Urinary bladder (tissue), 4 donors: Measurements from ENCODE around the gene PPARD. TPM values are rescaled to one million over a fixed set of nuclear protein-coding genes. Genes with fewer than 3 reads are reported as not detected.

ENCODE experiments used
- DNase-seq: peaks from one replicate; pipeline ENCODE4 v3.0.0-alpha.2; 2015; ENCODE audit errors: extremely low spot score
- H3K27ac ChIP-seq: one replicate; pipeline ENCODE4 v1.5.1; 2013; ENCODE audit warnings: low read depth, mild to moderate bottlenecking, moderate library complexity
- H3K36me3 ChIP-seq: one replicate; pipeline ENCODE4 v1.6.1; 2013; ENCODE audit warnings: mild to moderate bottlenecking, moderate library complexity; ENCODE audit not compliant: insufficient read depth
- H3K4me1 ChIP-seq: one replicate; pipeline ENCODE4 v1.6.1; 2013; ENCODE audit warnings: mild to moderate bottlenecking, moderate library complexity; ENCODE audit not compliant: insufficient read depth
- H3K4me3 ChIP-seq: one replicate; pipeline ENCODE4 v1.5.1; 2013; ENCODE audit warnings: low read depth, low read length
- WGBS: extraction: QIAGEN DNeasy Blood & Tissue Kit; methylation state at CpG from one replicate; pipeline ENCODE4 v1.1.7; 2013; 5-methylcytosine and 5-hydroxymethylcytosine counted together
- polyA plus RNA-seq: library from polyadenylated mRNA; stranded (reverse); fragments of 200-250 nt; gene quantifications from one replicate; pipeline ENCODE4 v1.2.3, GENCODE V29; 2013
- total RNA-seq: library from RNA; depleted of rRNA; stranded (reverse); fragments of >200 nt; gene quantifications from one replicate; pipeline ENCODE4 v1.2.3, GENCODE V29; 2014
- donor health status: healthy with polysubstance abuse.
- donor health status: healthy.

PPARD gene
- total and polyA plus RNA-seq, 2 donors: 5.8 to 30.1 TPM

DNA sequence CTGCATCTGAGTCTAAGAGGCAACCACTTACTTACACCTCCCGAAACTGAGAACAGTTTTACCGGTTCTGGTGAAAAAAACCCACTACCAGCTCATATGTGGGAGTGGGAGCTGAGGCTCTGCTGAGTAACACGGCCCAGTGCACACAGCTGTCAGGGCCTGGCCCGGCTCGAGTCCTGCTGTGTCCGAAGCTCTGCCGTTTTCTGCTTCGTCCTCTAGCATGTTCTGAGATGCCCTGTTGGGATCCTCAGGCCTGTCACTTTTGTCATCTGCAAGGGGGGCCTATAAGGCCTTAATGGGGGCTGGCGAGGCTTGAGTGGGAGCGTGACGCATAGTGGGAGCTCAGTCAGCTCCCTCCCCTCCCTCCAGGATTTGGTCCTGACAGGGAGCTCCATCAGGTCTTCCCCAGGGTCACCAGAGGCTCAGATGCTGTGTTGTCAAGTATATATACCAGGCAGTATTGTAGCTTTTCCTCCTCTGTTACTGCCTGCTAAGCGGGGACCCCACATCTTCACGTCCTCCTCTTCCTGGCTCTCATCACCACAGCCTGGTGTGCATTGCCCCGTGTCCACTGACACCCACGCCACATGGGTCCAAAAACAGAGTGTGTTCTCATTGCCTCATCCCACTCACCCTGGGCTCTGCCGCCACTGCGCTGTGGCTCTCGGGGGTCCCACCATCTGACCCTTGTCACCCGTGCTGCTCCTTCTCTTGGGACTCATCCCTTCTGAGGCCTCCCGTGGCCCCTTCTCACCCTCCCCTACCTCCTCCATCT, 64.5 kb downstream of the PPARD start:
- Histone ChIP-seq H3K36me3 (no peaks in the 10 kb centered on the region), H3K4me1 (no peaks in the 10 kb centered on the region), H3K4me3 (no peak overlapping the region), H3K27ac (no peak overlapping the region)
- no peak for DNase-seq
- WGBS: 86% methylated on average over 20 of the region's 20 CpGs

- no peaks in the 10 kb centered on the region for H3K4me1 ChIP-seq
- 90% methylated on average over 5 of the region's 5 CpGs for WGBS
- no peak for DNase-seq
- H3K27ac ChIP-seq: no peak overlapping the region
- H3K36me3 ChIP-seq: no peaks in the 10 kb centered on the region
- H3K4me3 ChIP-seq: no peak overlapping the region
Observed at GRCh38 chr6:35409245-35409644, 66.9 kb downstream of the PPARD start.

GRCh38 chr6:35410131-35410530, 67.8 kb downstream of the PPARD start:
- Histone ChIP-seq H3K36me3 (no peaks in the 10 kb centered on the region), H3K4me3 (no peak overlapping the region), H3K4me1 (no peaks in the 10 kb centered on the region), H3K27ac (no peak overlapping the region)
- DNase-seq: no peak
- WGBS: 64% methylated on average over 3 of the region's 3 CpGs

- WGBS: 85% methylated on average over 9 of the region's 9 CpGs
- Histone ChIP-seq H3K36me3 (no peaks in the 10 kb centered on the region), H3K27ac (no peak overlapping the region), H3K4me3 (no peak overlapping the region), H3K4me1 (no peaks in the 10 kb centered on the region)
- DNase-seq: no peak
Observed at GRCh38 chr6:35411066-35411465, 68.7 kb downstream of the PPARD start.

DNA sequence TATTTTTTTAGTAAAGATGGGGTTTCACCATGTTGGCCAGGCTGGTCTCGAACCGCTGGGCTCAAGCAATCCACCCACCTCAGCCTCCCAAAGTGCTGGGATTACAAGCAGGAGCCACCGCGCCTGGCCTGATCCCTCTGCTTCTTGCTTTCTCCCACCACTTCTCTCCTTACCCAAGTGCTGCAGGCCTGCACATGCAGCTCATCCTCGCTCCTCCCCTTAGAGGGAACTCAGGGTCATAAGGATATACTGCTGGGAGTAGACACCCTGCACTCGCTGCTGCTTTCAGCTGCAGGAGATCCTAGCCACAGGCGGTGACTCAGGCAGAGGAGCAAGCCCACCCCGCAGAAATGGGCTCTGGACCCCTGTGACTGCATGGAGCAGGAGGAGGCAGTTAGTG, 69.7 kb downstream of the PPARD start:
- no peak for DNase-seq
- Histone ChIP-seq H3K27ac (no peak overlapping the region), H3K4me3 (no peak overlapping the region), H3K4me1 (no peaks in the 10 kb centered on the region), H3K36me3 (no peaks in the 10 kb centered on the region)
- 85% methylated on average over 8 of the region's 8 CpGs for WGBS

- Histone ChIP-seq H3K36me3 (no peaks in the 10 kb centered on the region), H3K27ac (no peak overlapping the region), H3K4me1 (no peaks in the 10 kb centered on the region), H3K4me3 (no peak overlapping the region)
- no peak for DNase-seq
- WGBS: 91% methylated on average over 6 of the region's 6 CpGs
Observed at GRCh38 chr6:35413911-35414310, 71.6 kb downstream of the PPARD start.

DNA sequence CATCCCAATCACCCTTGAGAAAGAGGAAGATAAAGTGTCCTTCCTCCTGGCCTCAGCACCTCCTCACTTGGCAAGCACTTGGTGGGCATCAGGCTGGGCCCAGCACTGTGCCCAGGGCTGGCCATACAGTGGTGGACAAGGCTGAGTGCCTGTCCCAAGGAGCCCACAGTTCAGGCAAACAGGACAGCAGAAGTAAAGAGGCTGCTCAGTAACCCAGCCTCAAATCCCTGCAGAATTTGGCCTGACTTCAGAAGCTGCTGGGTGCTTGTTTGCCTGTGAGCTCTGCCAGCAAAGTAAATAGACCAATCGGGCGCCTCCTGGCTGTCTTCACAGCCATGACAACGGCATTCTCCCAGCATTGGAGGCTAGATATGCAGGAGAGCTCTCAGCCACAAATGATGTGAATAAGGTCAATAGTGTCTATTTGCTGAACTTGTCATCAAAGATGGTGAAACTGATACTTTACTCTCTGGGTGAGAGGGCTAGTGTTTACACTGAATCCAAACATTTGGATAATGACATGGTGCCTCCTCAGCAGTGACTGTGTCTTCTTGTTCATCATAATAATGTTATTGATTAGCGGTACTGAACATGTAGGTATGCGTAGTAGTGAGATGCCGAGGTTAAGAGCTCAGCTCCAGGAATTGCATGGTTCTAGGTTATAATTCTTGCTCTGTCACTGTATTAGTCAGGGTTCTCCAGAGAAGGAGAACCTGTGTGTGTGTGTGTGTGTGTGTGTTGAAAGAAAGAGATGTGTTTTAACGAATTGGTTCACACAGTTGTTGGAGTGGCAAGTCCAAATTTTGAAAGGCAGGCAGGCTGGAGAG, 72.9 kb downstream of the PPARD start:
- DNase-seq: peak; percentile 37
- Histone ChIP-seq H3K36me3 (no peaks in the 10 kb centered on the region), H3K4me1 (no peaks in the 10 kb centered on the region), H3K27ac (no peak overlapping the region), H3K4me3 (no peak overlapping the region)
- 56% methylated on average over 7 of the region's 7 CpGs for WGBS

DNA sequence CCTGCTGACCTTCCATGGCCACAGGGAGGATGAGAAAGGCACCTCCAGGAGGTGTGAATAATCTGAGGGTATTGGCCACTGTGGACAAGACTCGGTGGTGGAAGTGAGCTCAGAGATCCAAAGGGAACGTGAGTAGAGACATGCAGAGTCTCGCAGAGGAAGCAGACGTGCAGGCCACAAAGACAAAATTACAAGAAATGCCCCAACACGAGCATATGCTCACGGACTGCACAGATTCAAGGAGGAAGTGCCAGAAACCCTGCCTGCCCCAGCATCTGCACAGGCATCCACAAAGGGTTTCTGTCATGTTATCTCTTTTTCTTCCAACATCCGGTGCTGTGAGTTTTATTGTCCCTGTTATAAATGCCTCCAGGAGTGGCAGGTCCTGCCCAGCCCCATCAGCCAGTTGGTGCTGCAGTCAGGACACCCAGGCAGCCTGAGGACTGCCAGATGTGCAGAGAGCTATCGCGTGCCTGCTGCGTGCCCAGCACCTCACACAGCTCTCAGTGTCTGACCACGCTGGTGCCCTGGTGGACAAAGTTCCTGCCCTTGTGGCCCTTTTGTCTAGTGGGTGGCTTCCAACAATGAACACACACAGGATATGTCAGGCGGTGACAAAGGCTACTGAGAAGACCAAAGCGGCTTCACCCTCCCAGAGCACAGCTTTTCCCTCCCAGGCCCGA, 75.8 kb downstream of the PPARD start:
- Histone ChIP-seq H3K36me3 (no peaks in the 10 kb centered on the region), H3K27ac (no peak overlapping the region), H3K4me3 (no peak overlapping the region)

DNA sequence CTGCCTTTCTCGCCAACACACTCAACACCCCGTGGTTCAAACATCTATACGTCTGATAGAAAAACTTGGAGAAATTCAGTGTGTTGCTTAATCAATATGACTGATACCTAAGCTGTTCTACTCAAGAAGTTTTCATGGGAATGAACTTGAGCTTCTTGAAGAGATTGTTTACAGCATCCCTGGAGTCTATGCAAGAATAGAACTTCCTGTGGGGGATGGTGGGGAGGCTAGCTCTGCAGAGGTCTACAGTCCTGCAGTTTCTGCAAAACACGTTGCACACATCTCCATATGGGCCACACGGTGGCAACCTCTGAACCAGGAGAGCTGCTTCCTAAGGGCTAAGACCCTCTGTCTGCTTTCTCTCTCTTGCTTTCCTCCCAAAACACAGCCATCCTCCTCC, 77.1 kb downstream of the PPARD start:
- Histone ChIP-seq H3K36me3 (peaks cover 2% of the 10 kb centered on the region), H3K4me3 (no peak overlapping the region), H3K4me1 (no peaks in the 10 kb centered on the region), H3K27ac (no peak overlapping the region)
- no peak for DNase-seq
- 54% methylated on average over 5 of the region's 5 CpGs for WGBS

More for the DNA sequence above, 75.8 kb downstream of the PPARD start:
- DNase-seq: no peak
- 81% methylated on average over 14 of the region's 14 CpGs for WGBS
- no peaks in the 10 kb centered on the region for H3K4me1 ChIP-seq

GRCh38 chr6:35419961-35420360, 77.6 kb downstream of the PPARD start:
- Histone ChIP-seq H3K27ac (no peak overlapping the region), H3K4me3 (no peak overlapping the region), H3K4me1 (no peaks in the 10 kb centered on the region), H3K36me3 (peaks cover 2% of the 10 kb centered on the region)
- no peak for DNase-seq
- 94% methylated on average over 14 of the region's 14 CpGs for WGBS

DNA sequence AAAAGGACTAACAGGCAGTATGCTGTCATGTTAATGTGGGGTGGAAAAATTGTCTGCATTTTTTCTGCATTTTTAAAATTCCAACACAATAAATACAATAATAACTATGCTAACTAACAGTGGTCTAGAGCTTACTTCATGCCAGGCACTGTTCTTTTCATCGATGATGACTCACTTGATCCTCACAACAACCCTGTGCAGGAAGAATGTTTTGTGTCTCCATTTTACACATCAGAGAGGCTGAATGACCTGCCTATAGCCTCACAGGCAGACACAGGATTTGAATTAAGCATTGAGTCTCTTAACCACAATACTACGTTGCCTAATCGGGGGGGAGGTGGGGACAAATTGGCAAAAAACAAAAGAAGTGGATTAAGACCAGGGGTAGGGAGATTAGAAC, 82.9 kb downstream of the PPARD start:
- Histone ChIP-seq H3K27ac (no peak overlapping the region), H3K4me1 (no peaks in the 10 kb centered on the region), H3K4me3 (no peak overlapping the region), H3K36me3 (peaks cover 6% of the 10 kb centered on the region)
- 72% methylated on average over 3 of the region's 3 CpGs for WGBS
- DNase-seq: no peak

GRCh38 chr6:35426074-35426473, 83.7 kb downstream of the PPARD start:
- H3K27ac ChIP-seq: no peak overlapping the region
- no peaks in the 10 kb centered on the region for H3K4me1 ChIP-seq
- no peak for DNase-seq
- no peak overlapping the region for H3K4me3 ChIP-seq
- 81% methylated on average over 8 of the region's 8 CpGs for WGBS
- H3K36me3 ChIP-seq: peaks cover 6% of the 10 kb centered on the region

DNA sequence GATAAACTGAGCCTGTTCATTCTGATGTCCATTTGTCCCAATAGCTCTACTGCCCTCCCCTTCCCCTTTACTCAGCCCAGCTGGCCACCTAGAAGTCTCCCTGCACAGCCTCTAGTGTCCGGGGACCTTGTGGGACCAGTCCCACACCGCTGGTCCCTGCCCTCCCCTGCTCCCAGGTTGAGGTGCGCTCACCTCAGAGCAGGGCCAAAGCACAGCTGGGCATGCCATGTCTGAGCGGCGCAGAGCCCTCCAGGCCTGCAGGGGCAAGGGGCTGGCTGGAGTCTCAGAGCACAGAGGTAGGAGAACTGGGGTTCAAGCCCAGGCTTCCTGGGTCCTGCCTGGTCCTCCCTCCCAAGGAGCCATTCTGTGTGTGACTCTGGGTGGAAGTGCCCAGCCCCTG, 85.1 kb downstream of the PPARD start:
- WGBS: 91% methylated on average over 5 of the region's 5 CpGs
- no peak for DNase-seq
- Histone ChIP-seq H3K27ac (no peak overlapping the region), H3K36me3 (peaks cover 6% of the 10 kb centered on the region), H3K4me3 (no peak overlapping the region), H3K4me1 (no peaks in the 10 kb centered on the region)
